SIG-M5 treated with dmso at 0.1 percent for 504 hours (cell line): ENCODE measurements around the gene COG6.

Experiments used
- DNase-seq: peaks from one replicate; lab custom pipeline; 2025; ENCODE audit not compliant: unreplicated experiment; lab: John Stamatoyannopoulos, UW

COG6 gene

GRCh38 chr13:39767791-39768517 lies 112.5 kb downstream of the COG6 start:
- no peak for DNase-seq

- DNase-seq: no peak
These were observed 113.5 kb downstream of the COG6 start for GRCh38 chr13:39768962-39769361.

- no peak for DNase-seq
These were observed 115.0 kb downstream of the COG6 start for GRCh38 chr13:39770221-39771090.

- no peak for DNase-seq
These were observed 118.4 kb downstream of the COG6 start for GRCh38 chr13:39773833-39774232.

GRCh38 chr13:39776439-39776838 lies 121.0 kb downstream of the COG6 start:
- no peak for DNase-seq

- DNase-seq: no peak
These were observed 121.6 kb downstream of the COG6 start for GRCh38 chr13:39777021-39777420.

- peak; percentile 59 for DNase-seq
These were observed 122.1 kb downstream of the COG6 start for GRCh38 chr13:39777527-39778061.

- DNase-seq: no peak
These were observed 124.1 kb downstream of the COG6 start for GRCh38 chr13:39779337-39780265.

- no peak for DNase-seq
These were observed 125.2 kb downstream of the COG6 start for GRCh38 chr13:39780711-39781110.

- DNase-seq: no peak
These were observed 125.9 kb downstream of the COG6 start for GRCh38 chr13:39781381-39781780.

- DNase-seq: no peak
These were observed 127.6 kb downstream of the COG6 start for GRCh38 chr13:39783051-39783450.

- DNase-seq: no peak
These were observed 128.9 kb downstream of the COG6 start for GRCh38 chr13:39784347-39784746.

- no peak for DNase-seq
These were observed 130.6 kb downstream of the COG6 start for GRCh38 chr13:39786091-39786490.

GRCh38 chr13:39787086-39787487 lies 131.6 kb downstream of the COG6 start:
- DNase-seq: no peak

- no peak for DNase-seq
These were observed 132.6 kb downstream of the COG6 start for GRCh38 chr13:39788102-39788501.

GRCh38 chr13:39789451-39789850 lies 134.0 kb downstream of the COG6 start:
- DNase-seq: no peak
